Activated naive CD4-positive, alpha-beta T cell treated with anti-CD3 and anti-CD28 coated beads, Interleukin-2, amount 10 ng/mL, durations not matched to agents 7 days and 5 days (primary cell): Measurements from ENCODE around the gene WDR90.

Experiments used
- CTCF ChIA-PET: fragments of 350-600 bp; sonication (Branson Sonifier 250); formaldehyde crosslinking; loops from one replicate; lab custom pipeline; 2021; ENCODE audit warnings: antibody characterized with exemption; lab: Charles Lee
- DNase-seq: peaks from one replicate; pipeline ENCODE4 v3.0.0-alpha.2; 2020
- H3K27ac Mint-ChIP-seq: one replicate; pipeline ENCODE4 v1.8.0; 2021; ENCODE audit warnings: mild to moderate bottlenecking, moderate library complexity, mixed read lengths
- H3K27me3 Mint-ChIP-seq: one replicate; pipeline ENCODE4 v1.8.0; 2021; ENCODE audit warnings: mild to moderate bottlenecking, mixed read lengths
- H3K36me3 Mint-ChIP-seq: one replicate; pipeline ENCODE4 v1.8.0; 2021; ENCODE audit warnings: mixed read lengths
- H3K4me1 Mint-ChIP-seq: one replicate; pipeline ENCODE4 v1.8.0; 2021; ENCODE audit warnings: mixed read lengths
- H3K4me3 Mint-ChIP-seq: one replicate; pipeline ENCODE4 v1.8.0; 2021; ENCODE audit warnings: mild to moderate bottlenecking, moderate library complexity, mixed read lengths
- H3K9me3 Mint-ChIP-seq: one replicate; pipeline ENCODE4 v1.8.0; 2021; ENCODE audit warnings: mixed read lengths

The WDR90 gene

DNA sequence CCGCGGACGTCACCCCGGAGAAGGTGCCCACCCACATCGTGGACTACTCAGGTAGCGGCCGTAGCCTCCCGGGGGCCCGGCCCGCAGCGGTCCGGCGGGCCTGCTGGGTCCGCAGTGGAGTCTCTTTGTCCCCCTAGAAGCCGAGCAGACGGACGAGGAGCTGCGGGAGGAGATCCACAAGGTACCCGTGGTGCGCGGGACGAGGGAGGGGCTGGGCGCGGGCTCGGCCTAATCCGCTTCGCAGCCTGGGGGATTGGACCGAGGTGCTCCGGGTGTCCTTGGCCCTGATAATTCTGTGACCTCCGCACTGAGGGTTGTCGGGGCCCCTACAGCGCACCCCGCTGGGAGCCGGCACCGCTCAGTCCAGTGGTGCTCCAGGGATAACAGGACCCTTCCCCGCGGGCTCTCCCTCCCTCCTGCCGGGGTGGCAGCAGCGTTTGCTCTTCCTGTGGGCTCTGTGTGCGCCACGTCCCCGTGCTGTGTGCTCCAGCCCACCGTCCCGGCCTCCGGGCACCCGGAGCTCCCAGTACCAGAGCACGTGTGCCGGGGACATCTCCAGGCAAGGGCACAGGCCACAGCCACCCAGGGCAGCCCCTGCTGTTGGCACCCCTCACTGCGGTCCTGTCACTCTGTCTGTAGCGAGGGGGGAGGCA lies 19.5 kb downstream of the WDR90 start:
- H3K36me3 Mint-ChIP-seq: peaks cover 7% of the 10 kb centered on the region
- peaks cover 13% of the 10 kb centered on the region for H3K4me1 Mint-ChIP-seq
- CTCF ChIA-PET: interaction anchor here (1.4 kb wide), 2 partner anchors 13 to 19 kb away, joined by 5 to 6 read pairs; no protein-coding TSS in a partner anchor
- no peaks in the 10 kb centered on the region for H3K9me3 Mint-ChIP-seq
- H3K27ac Mint-ChIP-seq: peak overlapping the region; percentile 78
- no peaks in the 10 kb centered on the region for H3K27me3 Mint-ChIP-seq
- peak overlapping the region; percentile 79 for H3K4me3 Mint-ChIP-seq
- peak; percentile 47 for DNase-seq

DNA sequence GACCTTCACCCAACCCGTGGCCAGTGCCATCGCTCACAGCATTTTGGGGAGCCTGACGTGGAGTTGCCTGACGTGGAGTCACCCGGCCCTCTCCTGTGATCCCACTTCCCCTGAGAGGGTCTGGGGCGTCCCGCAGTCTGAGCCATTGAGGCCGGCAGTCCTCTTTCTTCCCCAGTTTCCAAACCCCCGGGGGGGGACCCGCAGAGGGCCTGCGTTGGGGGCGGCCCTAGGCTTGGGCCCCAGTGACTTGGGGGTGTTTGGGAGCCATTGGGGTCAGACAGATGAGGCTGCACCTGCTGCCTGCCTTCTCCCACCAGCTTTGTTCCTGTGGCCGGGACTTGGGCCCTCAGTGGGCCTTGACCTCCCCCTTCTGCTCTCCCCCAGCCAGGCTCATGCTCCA lies 20.5 kb downstream of the WDR90 start:
- no peak for DNase-seq
- CTCF ChIA-PET: no interaction called here
- Mint-ChIP-seq H3K4me1 (peaks cover 13% of the 10 kb centered on the region), H3K36me3 (peaks cover 7% of the 10 kb centered on the region), H3K27ac (no peak overlapping the region), H3K27me3 (peaks cover under 1% of the 10 kb centered on the region), H3K4me3 (peak overlapping the region; percentile 61), H3K9me3 (no peaks in the 10 kb centered on the region)

DNA sequence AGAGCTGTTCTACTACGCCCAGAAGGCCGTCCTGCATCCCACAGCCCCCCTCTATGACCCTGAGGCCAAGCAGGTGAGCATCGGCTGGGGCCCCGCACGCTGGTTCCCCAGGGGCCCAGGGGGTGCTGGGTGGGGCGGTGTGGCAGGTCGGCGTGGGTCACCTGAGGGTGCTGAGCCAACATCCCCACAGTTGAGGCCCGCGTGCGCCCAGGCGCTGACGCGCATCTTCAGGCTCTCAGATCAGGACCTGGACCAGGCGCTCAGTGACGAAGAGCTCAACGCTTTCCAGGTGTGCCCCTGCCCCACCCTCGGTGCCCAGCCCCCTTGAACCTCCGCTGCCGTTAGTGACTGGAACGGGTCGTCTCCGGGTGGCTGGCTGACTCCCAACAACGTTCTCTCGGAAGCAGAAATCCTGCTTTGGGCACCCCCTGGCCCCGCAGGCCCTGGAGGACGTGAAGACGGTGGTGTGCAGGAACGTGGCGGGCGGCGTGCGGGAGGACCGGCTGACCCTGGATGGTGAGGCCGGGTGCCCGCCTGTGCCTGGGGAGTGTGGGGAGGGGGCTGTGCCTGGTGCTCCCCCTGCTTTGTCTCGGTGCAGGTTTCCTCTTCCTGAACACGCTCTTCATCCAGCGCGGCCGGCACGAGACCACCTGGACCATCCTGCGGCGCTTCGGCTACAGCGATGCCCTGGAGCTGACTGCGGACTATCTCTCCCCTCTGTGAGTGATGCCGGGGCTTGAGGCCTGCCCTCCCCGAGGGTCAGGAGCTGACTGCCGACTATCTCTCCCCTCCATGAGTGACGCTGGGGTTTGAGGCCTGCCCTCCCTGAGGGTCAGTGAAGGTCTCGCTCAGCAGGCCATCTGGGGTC lies 21.6 kb downstream of the WDR90 start:
- Mint-ChIP-seq H3K27me3 (peaks cover 12% of the 10 kb centered on the region), H3K36me3 (peaks cover 7% of the 10 kb centered on the region), H3K9me3 (no peaks in the 10 kb centered on the region), H3K4me1 (peaks cover 13% of the 10 kb centered on the region), H3K4me3 (peak overlapping the region; percentile 61), H3K27ac (no peak overlapping the region)
- CTCF ChIA-PET: no interaction called here
- no peak for DNase-seq

DNA sequence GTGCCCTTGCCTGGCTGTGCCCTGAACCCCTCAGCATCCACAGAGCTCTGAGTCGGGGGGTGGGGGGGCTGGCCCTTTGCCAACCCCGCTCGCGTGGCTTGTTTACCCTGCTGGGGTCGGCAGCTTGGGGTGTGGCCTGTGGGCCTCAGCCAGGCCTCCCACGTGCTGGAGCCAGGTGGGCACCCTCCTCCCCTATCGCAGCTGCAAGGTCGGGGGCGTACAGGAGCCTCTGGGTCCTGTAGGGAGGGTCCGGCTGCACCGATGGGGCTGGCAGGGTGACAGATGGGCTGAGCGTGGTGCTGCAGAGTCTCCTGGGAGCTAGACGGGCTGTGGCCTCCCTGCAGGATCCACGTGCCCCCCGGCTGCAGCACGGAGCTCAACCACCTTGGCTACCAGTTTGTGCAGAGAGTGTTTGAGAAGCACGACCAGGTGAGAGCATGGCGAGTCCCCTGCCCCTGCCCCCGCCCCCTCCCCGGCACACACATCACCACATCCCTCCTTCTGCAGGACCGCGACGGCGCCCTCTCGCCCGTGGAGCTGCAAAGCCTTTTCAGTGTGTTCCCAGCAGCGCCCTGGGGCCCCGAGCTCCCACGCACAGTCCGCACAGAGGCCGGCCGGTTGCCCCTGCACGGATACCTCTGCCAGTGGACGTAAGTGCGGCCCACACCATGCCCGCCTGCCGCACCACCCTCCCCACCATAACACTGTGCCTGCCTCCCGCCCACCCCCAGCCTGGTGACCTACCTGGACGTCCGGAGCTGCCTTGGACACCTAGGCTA lies 22.4 kb downstream of the WDR90 start:
- Mint-ChIP-seq H3K4me1 (peaks cover 14% of the 10 kb centered on the region), H3K27ac (no peak overlapping the region), H3K36me3 (peaks cover 7% of the 10 kb centered on the region), H3K9me3 (no peaks in the 10 kb centered on the region), H3K4me3 (no peak overlapping the region), H3K27me3 (peaks cover 20% of the 10 kb centered on the region)
- CTCF ChIA-PET: no interaction called here
- no peak for DNase-seq

DNA sequence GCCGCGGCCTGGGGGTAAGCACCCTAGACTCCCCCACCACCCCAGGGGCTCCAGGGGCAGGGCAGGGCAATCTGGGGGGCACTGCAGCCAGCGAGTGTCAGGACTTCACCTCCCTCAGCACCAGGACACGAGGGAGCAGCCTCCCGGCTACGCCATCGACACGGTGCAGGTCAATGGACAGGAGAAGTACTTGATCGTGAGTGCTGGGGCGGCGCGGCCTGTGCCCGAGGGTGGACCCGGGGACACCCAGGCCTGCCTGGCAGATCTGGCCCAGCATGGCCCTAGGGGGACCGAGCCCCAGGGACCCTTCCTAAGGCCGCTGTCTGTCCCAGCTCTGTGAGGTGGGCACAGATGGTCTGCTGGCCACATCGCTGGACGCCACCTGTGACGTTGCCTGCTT lies 23.2 kb downstream of the WDR90 start:
- Mint-ChIP-seq H3K36me3 (peaks cover 7% of the 10 kb centered on the region), H3K9me3 (no peaks in the 10 kb centered on the region), H3K4me3 (no peak overlapping the region), H3K27ac (no peak overlapping the region), H3K4me1 (peaks cover 20% of the 10 kb centered on the region), H3K27me3 (peaks cover 28% of the 10 kb centered on the region)
- no peak for DNase-seq
- CTCF ChIA-PET: no interaction called here

DNA sequence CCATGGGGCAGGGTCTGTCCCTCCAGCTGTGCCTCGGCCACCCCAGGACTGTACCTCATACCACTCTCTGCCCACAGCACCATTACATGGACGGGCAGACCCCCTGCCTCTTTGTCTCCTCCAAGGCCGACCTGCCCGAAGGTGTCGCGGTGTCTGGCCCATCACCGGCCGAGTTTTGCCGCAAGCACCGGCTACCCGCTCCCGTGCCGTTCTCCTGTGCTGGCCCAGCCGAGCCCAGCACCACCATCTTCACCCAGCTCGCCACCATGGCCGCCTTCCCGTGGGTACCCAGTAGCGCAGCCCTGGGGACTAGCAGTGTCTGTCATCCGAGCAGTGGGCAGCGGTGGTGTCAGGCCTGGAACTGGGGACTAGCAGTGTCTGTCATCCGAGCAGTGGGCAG lies 23.7 kb downstream of the WDR90 start:
- no peak for DNase-seq
- Mint-ChIP-seq H3K4me1 (peaks cover 16% of the 10 kb centered on the region), H3K36me3 (peaks cover 7% of the 10 kb centered on the region), H3K27ac (no peak overlapping the region), H3K9me3 (no peaks in the 10 kb centered on the region), H3K4me3 (no peak overlapping the region), H3K27me3 (peaks cover 29% of the 10 kb centered on the region)
- CTCF ChIA-PET: no interaction called here

DNA sequence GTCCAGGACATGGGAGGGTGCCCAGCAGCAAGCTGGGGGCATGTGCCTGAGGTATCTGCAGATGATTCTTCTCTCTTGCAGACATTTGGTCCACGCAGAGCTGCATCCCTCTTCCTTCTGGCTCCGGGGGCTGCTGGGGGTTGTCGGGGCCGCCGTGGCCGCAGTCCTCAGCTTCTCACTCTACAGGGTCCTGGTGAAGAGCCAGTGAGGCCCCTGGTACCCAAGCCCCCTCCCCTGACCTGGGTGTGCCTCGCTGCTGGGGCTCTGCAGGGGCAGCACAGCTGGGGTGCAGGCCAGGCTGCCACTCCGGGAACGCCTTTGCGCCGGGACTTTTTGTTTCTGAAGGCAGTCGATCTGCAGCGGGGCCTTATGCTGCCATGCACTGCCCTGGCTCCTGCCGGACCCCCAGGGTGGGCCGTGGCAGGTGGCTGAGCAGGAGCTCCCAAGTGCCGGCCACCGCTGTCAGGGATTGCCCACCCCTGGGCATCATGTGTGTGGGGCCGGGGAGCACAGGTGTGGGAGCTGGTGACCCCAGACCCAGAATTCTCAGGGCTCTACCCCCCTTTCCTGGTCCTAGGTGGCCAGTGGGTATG lies 24.3 kb downstream of the WDR90 start:
- Mint-ChIP-seq H3K36me3 (peaks cover 7% of the 10 kb centered on the region), H3K27me3 (peaks cover 29% of the 10 kb centered on the region), H3K9me3 (no peaks in the 10 kb centered on the region), H3K4me3 (no peak overlapping the region), H3K4me1 (peaks cover 16% of the 10 kb centered on the region), H3K27ac (no peak overlapping the region)
- no peak for DNase-seq
- CTCF ChIA-PET: no interaction called here

DNA sequence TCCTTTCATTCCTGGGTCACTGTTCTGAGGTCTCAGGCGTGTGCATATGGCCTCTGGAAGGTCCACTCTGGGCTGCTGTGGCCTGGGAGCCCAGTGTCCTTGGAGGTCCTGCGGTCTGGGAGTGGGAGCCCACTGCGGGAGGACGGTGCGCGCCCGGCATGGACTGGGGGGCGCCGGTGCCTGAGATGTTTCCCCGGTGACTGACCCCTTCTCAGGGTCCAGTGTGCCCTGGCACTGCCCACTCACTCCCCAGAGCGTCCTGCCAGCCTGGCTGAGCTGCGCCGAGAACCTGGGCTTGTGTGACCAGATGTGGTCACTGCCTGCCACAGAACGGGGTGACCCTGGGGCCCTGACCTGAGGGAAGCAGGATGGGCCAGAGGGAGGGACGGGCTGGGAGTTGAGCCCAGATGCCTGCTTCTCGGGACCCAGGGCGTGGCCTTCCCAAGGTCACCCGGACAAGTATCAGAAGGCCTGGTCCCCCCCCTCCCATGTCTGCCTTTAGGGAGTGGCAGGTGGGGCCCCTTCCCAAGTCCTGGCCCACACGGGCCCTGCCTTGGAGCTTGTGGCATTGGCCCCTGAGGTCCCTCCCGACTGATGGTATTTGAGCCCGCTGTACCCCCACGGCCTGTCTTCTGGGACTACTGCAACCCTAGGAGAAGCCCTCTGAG lies 25.2 kb downstream of the WDR90 start:
- Mint-ChIP-seq H3K4me3 (no peak overlapping the region), H3K27ac (no peak overlapping the region), H3K36me3 (peaks cover 7% of the 10 kb centered on the region), H3K27me3 (peaks cover 33% of the 10 kb centered on the region), H3K4me1 (peaks cover 15% of the 10 kb centered on the region), H3K9me3 (no peaks in the 10 kb centered on the region)
- no peak for DNase-seq
- CTCF ChIA-PET: no interaction called here

DNA sequence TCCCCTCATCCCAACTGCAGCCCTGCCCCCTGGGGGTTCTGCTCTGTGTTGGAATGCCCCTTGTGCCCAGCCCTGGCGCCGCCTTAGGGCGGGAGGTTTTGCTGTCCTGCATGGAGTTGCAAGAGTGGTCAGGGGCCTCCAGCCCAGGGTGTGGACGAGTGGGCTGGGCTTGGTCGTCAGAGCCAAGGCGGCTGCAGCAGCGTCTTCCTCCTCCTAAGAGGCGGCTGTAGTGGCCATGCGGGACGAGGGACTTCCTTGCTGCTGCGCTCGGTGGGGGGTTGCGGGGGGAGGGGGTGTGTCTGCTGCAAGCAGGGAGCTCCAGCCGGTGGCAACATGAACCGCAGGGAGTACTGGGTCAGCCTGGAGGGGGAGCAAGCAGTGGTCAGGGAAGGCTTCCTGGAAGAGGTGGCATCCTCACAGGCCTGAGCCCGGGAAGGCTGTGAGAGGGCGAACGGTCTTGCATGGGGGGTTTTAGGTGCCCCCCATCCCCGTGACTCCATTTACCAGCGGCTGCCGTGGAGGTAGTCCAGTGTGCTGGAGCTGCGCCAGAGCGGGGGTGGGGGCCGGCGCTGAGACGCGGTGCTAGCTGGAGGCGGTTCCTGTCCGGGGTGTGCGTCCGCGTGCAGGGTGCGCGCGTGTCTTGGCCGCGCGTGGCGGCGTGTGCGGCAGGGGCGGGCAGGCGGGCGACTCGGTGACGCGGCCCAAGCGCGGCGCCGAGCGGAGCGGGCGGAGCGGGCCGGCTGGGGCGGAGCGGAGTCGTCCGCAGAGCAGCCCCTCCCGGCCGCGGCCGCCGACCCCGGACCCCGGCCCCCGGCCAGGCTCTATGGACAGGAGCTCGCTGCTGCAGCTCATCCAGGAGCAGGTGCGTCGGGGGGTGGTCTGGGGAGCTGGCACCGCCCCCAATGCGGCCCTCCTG lies 26.1 kb downstream of the WDR90 start, which contains the start of gene RHBDL1:
Gene RHBDL1 (plus strand): TSS at position 704 of the 916 bp plus-strand sequence. CDS start 120 bp downstream, at position 824.
- H3K4me1 Mint-ChIP-seq: peaks cover 13% of the 10 kb centered on the region
- CTCF ChIA-PET: no interaction called here

DNA sequence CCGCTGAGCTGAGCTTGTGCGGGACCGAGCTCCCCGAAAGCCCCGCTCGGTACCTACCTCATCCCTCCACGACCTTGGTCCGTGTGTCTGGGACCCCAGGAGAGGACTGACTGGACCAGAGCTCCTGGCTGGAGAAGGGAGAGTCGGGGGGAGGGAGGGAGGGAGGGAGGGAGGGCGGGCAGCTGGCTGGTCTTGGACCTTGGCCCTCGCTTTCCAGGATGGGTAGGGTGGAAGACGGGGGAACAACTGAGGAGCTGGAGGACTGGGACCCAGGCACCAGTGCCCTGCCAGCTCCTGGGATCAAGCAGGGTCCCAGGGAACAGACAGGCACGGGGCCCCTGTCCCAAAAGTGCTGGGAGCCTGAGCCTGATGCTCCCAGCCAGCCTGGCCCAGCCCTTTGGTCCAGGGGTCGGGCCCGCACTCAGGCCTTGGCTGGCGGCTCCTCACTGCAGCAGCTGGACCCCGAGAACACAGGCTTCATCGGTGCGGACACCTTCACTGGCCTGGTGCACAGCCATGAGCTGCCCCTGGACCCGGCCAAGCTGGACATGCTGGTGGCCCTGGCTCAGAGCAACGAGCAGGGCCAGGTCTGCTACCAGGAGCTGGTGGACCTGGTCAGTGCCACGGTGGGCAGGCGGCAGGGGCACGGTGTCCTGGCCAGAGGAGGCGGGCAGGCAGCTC lies 26.9 kb downstream of the WDR90 start:
- Mint-ChIP-seq H3K27me3 (peaks cover 33% of the 10 kb centered on the region), H3K36me3 (peaks cover 8% of the 10 kb centered on the region)

More for the DNA sequence above, 26.1 kb downstream of the WDR90 start, which contains the start of gene RHBDL1:
- DNase-seq: no peak
- H3K27ac Mint-ChIP-seq: no peak within 1 kb of the TSS
- peaks cover 7% of the 10 kb centered on the region for H3K36me3 Mint-ChIP-seq
- H3K4me3 Mint-ChIP-seq: no peak within 1 kb of the TSS
- no peaks in the 10 kb centered on the region for H3K9me3 Mint-ChIP-seq
- H3K27me3 Mint-ChIP-seq: peaks cover 33% of the 10 kb centered on the region

DNA sequence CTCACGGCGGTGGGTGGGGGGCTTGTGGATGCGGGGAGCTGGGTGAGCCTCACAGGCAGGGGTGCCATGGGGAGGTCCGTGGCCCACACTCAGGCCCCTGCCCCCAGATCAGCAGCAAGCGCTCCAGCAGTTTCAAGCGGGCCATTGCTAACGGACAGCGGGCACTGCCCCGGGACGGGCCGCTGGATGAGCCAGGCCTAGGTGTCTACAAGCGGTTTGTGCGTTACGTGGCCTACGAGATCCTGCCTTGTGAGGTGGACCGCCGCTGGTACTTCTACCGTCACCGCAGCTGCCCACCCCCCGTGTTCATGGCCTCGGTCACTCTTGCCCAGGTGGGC lies 27.4 kb downstream of the WDR90 start:
- CTCF ChIA-PET: no interaction called here
- H3K9me3 Mint-ChIP-seq: no peaks in the 10 kb centered on the region
- no peak for DNase-seq
- H3K36me3 Mint-ChIP-seq: peaks cover 9% of the 10 kb centered on the region
- no peak overlapping the region for H3K4me3 Mint-ChIP-seq
- no peak overlapping the region for H3K27ac Mint-ChIP-seq
- H3K27me3 Mint-ChIP-seq: peaks cover 33% of the 10 kb centered on the region
- H3K4me1 Mint-ChIP-seq: peaks cover 21% of the 10 kb centered on the region

More for the DNA sequence above, 26.9 kb downstream of the WDR90 start:
- H3K9me3 Mint-ChIP-seq: no peaks in the 10 kb centered on the region
- no peak for DNase-seq
- no peak overlapping the region for H3K4me3 Mint-ChIP-seq
- H3K4me1 Mint-ChIP-seq: peaks cover 16% of the 10 kb centered on the region
- no peak overlapping the region for H3K27ac Mint-ChIP-seq
- CTCF ChIA-PET: no interaction called here

DNA sequence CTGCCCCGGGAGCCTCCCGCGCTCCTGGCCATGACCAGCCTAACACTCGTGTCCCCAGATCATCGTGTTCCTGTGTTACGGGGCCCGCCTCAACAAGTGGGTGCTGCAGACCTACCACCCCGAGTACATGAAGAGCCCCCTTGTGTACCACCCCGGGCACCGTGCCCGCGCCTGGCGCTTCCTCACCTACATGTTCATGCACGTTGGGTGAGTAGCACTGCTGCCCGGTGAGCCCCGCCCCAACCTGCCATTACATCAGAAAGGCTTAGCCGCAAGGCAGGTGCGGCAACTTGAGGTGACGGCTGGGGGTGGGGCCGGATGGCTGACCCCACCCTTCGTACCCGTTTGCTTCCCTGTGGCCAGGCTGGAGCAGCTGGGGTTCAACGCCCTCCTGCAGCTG lies 27.7 kb downstream of the WDR90 start:
- CTCF ChIA-PET: no interaction called here
- Mint-ChIP-seq H3K36me3 (peaks cover 13% of the 10 kb centered on the region), H3K9me3 (no peaks in the 10 kb centered on the region), H3K4me3 (no peak overlapping the region), H3K4me1 (peaks cover 24% of the 10 kb centered on the region), H3K27ac (no peak overlapping the region), H3K27me3 (peaks cover 33% of the 10 kb centered on the region)
- DNase-seq: peak; percentile 61
